CD14-positive monocyte (primary cell): ENCODE measurements around the gene P2RY6. TPM values are rescaled to one million over a fixed set of nuclear protein-coding genes. Genes with fewer than 3 reads are reported as not detected.

Experiments
- DNase-seq, 3 donors: peaks; one replicate each; pipeline ENCODE4 v3.0.0-alpha.2; 2011 to 2022
- H2AFZ ChIP-seq: 2 replicates; pipeline ENCODE4 v1.6.0; 2012; ENCODE audit warnings: mild to moderate bottlenecking, low read depth, low read length, inconsistent platforms; ENCODE audit not compliant: insufficient read depth, poor library complexity, severe bottlenecking
- H3K27ac ChIP-seq, 2 donors: 1 replicate in 1 of 2; 2 replicates in 1 of 2; pipeline ENCODE4 v1.5.1; 2012 to 2013; ENCODE audit warnings: low read length in 2 of 2, control low read depth in 1 of 2, inconsistent platforms in 1 of 2, low read depth in 1 of 2, mild to moderate bottlenecking in 1 of 2
- H3K27me3 ChIP-seq, 2 donors: one replicate each; pipeline versions ENCODE4 v1.6.0 to v1.6.1; 2011 to 2013; ENCODE audit warnings: low read length in 2 of 2; ENCODE audit not compliant: control insufficient read depth in 2 of 2, insufficient read depth in 2 of 2
- H3K36me3 ChIP-seq, 2 donors: replicated peaks in 1 of 2; 1 replicate in 1 of 2; 2 replicates in 1 of 2; pipeline versions ENCODE4 v1.5.1 to v1.6.1; 2012 to 2013; ENCODE audit warnings: low read length in 2 of 2, control low read depth in 1 of 2, inconsistent platforms in 1 of 2, mild to moderate bottlenecking in 1 of 2; ENCODE audit not compliant: insufficient read depth in 2 of 2, control insufficient read depth in 1 of 2
- H3K4me1 ChIP-seq, 2 donors: 1 replicate in 1 of 2; 2 replicates in 1 of 2; pipeline versions ENCODE4 v1.5.1 to v1.6.1; 2012 to 2013; ENCODE audit warnings: low read length in 2 of 2, control low read depth in 1 of 2, inconsistent platforms in 1 of 2, mild to moderate bottlenecking in 1 of 2, moderate library complexity in 1 of 2; ENCODE audit not compliant: insufficient read depth in 2 of 2, control insufficient read depth in 1 of 2
- H3K4me2 ChIP-seq: replicated peaks from 2 replicates; pipeline ENCODE3; 2012; ENCODE audit warnings: low read length, moderate library complexity, mild to moderate bottlenecking; ENCODE audit not compliant: poor library complexity, severe bottlenecking; ENCODE audit errors: extremely low read depth
- H3K4me3 ChIP-seq, 3 experiments: fragments of 200-600 bp in 1 of 3; sonication (generic) in 1 of 3; replicated peaks in 1 of 3; 1 replicate in 2 of 3; 2 replicates in 1 of 3; pipeline ENCODE4 v1.5.1; 2011 to 2013; ENCODE audit warnings: low read length in 3 of 3, mild to moderate bottlenecking in 3 of 3, control low read depth in 2 of 3, low read depth in 2 of 3, inconsistent platforms in 1 of 3, moderate library complexity in 1 of 3
- H3K79me2 ChIP-seq: 2 replicates; pipeline ENCODE4 v1.6.0; 2012; ENCODE audit warnings: mild to moderate bottlenecking, control low read depth, inconsistent platforms, low read length, moderate library complexity; ENCODE audit not compliant: insufficient read depth
- H3K9ac ChIP-seq: 2 replicates; pipeline ENCODE4 v1.6.0; 2017; ENCODE audit warnings: low read length, mild to moderate bottlenecking; ENCODE audit not compliant: insufficient read depth, poor library complexity, severe bottlenecking
- H3K9me3 ChIP-seq, 2 donors: replicated peaks in 1 of 2; 1 replicate in 1 of 2; 2 replicates in 1 of 2; pipeline versions ENCODE4 v1.5.1 to v1.6.1; 2012 to 2013; ENCODE audit warnings: low read length in 2 of 2, control low read depth in 1 of 2; ENCODE audit not compliant: control insufficient read depth in 1 of 2, insufficient read depth in 1 of 2
- H4K20me1 ChIP-seq: 2 replicates; pipeline ENCODE4 v1.6.0; 2012; ENCODE audit warnings: mild to moderate bottlenecking, low read length, control low read depth, moderate library complexity; ENCODE audit not compliant: insufficient read depth
- H3K27ac Mint-ChIP-seq, 7 donors: one replicate each; pipeline ENCODE4 v1.8.0; 2020; ENCODE audit warnings: mild to moderate bottlenecking in 7 of 7, mixed read lengths in 7 of 7, moderate library complexity in 6 of 7, inconsistent platforms in 2 of 7
- H3K27me3 Mint-ChIP-seq, 3 donors: one replicate each; pipeline ENCODE4 v1.8.0; 2021 to 2022; ENCODE audit warnings: low read depth in 3 of 3, mild to moderate bottlenecking in 3 of 3, mixed read lengths in 3 of 3, moderate library complexity in 3 of 3, inconsistent platforms in 1 of 3
- H3K36me3 Mint-ChIP-seq, 2 donors: one replicate each; pipeline ENCODE4 v1.8.0; 2020; ENCODE audit warnings: mixed read lengths in 2 of 2, inconsistent platforms in 1 of 2, mild to moderate bottlenecking in 1 of 2
- H3K4me1 Mint-ChIP-seq: one replicate; pipeline ENCODE4 v1.8.0; 2020; ENCODE audit warnings: mild to moderate bottlenecking, mixed read lengths
- H3K4me3 Mint-ChIP-seq, 2 donors: one replicate each; pipeline ENCODE4 v1.8.0; 2020; ENCODE audit warnings: mild to moderate bottlenecking in 2 of 2, mixed read lengths in 2 of 2, moderate library complexity in 1 of 2
- H3K9me3 Mint-ChIP-seq, 7 donors: one replicate each; pipeline ENCODE4 v1.8.0; 2020 to 2022; ENCODE audit warnings: mixed read lengths in 7 of 7, mild to moderate bottlenecking in 6 of 7, moderate library complexity in 6 of 7, inconsistent platforms in 2 of 7
- CTCF ChIP-seq: fragments of 200-600 bp; IDR thresholded peaks from one replicate; pipeline ENCODE4 v1.8.0; 2022; ENCODE audit warnings: antibody characterized with exemption, mild to moderate bottlenecking
- WGBS: methylation state at CpG from one replicate; pipeline ENCODE4 v1.1.5; 2013; ENCODE audit warnings: missing lambda C conversion rate; ENCODE audit not compliant: insufficient coverage; 5-methylcytosine and 5-hydroxymethylcytosine counted together
- intact Hi-C, 2 donors: fragments of 100-400 bp; cut with micrococcal nuclease; formaldehyde crosslinking; loops; one replicate each; pipeline versions ENCODE4 v1.15.0 to v1.15.1; 2023
- polyA plus RNA-seq, 3 donors: library from polyadenylated mRNA; depleted of rRNA in 1 of 3; unstranded in 2 of 3; stranded (reverse) in 1 of 3; fragments of 300-500 nt in 2 of 3; fragments of >200 nt in 1 of 3; fragmentation: Illumina TruSeq in 2 of 3; gene quantifications; 1 replicate in 2 of 3; 2 replicates in 1 of 3; pipeline ENCODE4 v1.2.3, GENCODE V29; 2012 to 2021

P2RY6 gene
- polyA plus RNA-seq, 3 donors: 1.7 to 5.1 (median 1.8) TPM

GRCh38 chr11:73233211-73233610 is 38.9 kb upstream of the P2RY6 start:
- no peak overlapping the region for H3K4me3 Mint-ChIP-seq
- Histone ChIP-seq H4K20me1 (peaks cover 27% of the 10 kb centered on the region), H3K4me1 (peaks cover 0 to 5% of the 10 kb centered on the region in 2 donors), H3K36me3 (peaks cover 68 to 88% of the 10 kb centered on the region in 2 donors), H3K27me3 (no peaks in the 10 kb centered on the region), H3K9ac (no peak overlapping the region), H3K4me3 (no peak overlapping the region), H3K9me3 (no peaks in the 10 kb centered on the region), H3K4me2 (no peak overlapping the region), H3K79me2 (peaks cover 91% of the 10 kb centered on the region), H2AFZ (no peak overlapping the region), H3K27ac (peak overlapping the region in 1 of 2 donors; percentile 3)
- no peak for TF ChIP-seq CTCF
- H3K27me3 Mint-ChIP-seq: peaks cover 0 to 1% (median 0%) of the 10 kb centered on the region in 3 donors
- no peaks in the 10 kb centered on the region for H3K9me3 Mint-ChIP-seq
- intact Hi-C loops: no loop called here
- H3K4me1 Mint-ChIP-seq: peaks cover 18% of the 10 kb centered on the region
- peaks cover 66 to 88% of the 10 kb centered on the region in 2 donors for H3K36me3 Mint-ChIP-seq
- peak overlapping the region in 3 of 7 donors; percentile 11 to 68 (median 55) for H3K27ac Mint-ChIP-seq
- DNase-seq: no peak

- Histone ChIP-seq H3K9ac (no peak overlapping the region), H3K4me3 (no peak overlapping the region), H3K36me3 (peaks cover 71 to 88% of the 10 kb centered on the region in 2 donors), H3K79me2 (peaks cover 91% of the 10 kb centered on the region), H2AFZ (no peak overlapping the region), H3K27ac (peak overlapping the region in 1 of 2 donors; percentile 3), H3K4me1 (peaks cover 0 to 5% of the 10 kb centered on the region in 2 donors), H3K4me2 (no peak overlapping the region), H3K9me3 (no peaks in the 10 kb centered on the region), H4K20me1 (peaks cover 29% of the 10 kb centered on the region), H3K27me3 (no peaks in the 10 kb centered on the region)
- intact Hi-C loops: no loop called here
- no peak for DNase-seq
- Mint-ChIP-seq H3K27ac (peak overlapping the region in 1 of 7 donors; percentile 55), H3K9me3 (no peaks in the 10 kb centered on the region), H3K4me1 (peaks cover 15% of the 10 kb centered on the region), H3K27me3 (peaks cover 0 to 1% (median 0%) of the 10 kb centered on the region in 3 donors), H3K4me3 (no peak overlapping the region), H3K36me3 (peaks cover 62 to 88% of the 10 kb centered on the region in 2 donors)
- 98% methylated on average over 21 of the region's 23 CpGs for WGBS
- TF ChIP-seq CTCF: no peak
Observed at GRCh38 chr11:73233692-73234470, 38.3 kb upstream of the P2RY6 start.
